22Rv1 (cell line): ENCODE measurements around the gene RABGGTA.

Source experiments
- H3K27ac ChIP-seq: fragments of 450-650 bp; 2 replicates; pipeline ENCODE4 v1.5.1; 2017
- ZFX ChIP-seq: fragments of 450-650 bp; IDR thresholded peaks from 2 replicates; pipeline ENCODE4 v1.6.1; 2017; ENCODE audit warnings: antibody characterized with exemption, borderline replicate concordance
- TF ChIP-seq, protein P1 (sequence below): fragments of 450-650 bp; IDR thresholded peaks from 2 replicates; pipeline ENCODE4 v1.5.1; 2017; ENCODE audit warnings: mild to moderate bottlenecking

Gene RABGGTA

DNA sequence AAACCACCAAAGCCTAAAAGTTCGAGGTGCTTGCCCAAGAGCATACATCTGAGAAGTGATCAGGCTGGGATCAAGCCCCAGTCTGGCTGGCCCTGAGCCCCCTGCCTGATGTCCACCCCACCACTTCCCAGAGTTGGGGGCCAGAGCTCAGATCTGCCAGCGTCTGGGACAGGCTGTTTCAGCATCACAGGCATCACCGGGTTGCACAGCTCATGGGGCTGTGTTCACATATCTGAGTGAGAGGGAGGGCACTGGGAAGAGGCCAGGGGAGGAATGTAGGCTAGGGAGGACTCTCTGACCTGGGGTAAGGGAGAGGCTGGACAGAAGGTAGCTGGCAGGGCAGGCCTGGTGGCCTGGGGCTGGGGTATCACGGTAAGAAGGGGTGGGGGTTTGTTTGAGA lies 14.4 kb downstream of the RABGGTA start:
- H3K27ac ChIP-seq, result no peak overlapping the region
- TF ChIP-seq ZFX, result no peak
- TF ChIP-seq, protein P1, sequence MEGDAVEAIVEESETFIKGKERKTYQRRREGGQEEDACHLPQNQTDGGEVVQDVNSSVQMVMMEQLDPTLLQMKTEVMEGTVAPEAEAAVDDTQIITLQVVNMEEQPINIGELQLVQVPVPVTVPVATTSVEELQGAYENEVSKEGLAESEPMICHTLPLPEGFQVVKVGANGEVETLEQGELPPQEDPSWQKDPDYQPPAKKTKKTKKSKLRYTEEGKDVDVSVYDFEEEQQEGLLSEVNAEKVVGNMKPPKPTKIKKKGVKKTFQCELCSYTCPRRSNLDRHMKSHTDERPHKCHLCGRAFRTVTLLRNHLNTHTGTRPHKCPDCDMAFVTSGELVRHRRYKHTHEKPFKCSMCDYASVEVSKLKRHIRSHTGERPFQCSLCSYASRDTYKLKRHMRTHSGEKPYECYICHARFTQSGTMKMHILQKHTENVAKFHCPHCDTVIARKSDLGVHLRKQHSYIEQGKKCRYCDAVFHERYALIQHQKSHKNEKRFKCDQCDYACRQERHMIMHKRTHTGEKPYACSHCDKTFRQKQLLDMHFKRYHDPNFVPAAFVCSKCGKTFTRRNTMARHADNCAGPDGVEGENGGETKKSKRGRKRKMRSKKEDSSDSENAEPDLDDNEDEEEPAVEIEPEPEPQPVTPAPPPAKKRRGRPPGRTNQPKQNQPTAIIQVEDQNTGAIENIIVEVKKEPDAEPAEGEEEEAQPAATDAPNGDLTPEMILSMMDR, result no peak

DNA sequence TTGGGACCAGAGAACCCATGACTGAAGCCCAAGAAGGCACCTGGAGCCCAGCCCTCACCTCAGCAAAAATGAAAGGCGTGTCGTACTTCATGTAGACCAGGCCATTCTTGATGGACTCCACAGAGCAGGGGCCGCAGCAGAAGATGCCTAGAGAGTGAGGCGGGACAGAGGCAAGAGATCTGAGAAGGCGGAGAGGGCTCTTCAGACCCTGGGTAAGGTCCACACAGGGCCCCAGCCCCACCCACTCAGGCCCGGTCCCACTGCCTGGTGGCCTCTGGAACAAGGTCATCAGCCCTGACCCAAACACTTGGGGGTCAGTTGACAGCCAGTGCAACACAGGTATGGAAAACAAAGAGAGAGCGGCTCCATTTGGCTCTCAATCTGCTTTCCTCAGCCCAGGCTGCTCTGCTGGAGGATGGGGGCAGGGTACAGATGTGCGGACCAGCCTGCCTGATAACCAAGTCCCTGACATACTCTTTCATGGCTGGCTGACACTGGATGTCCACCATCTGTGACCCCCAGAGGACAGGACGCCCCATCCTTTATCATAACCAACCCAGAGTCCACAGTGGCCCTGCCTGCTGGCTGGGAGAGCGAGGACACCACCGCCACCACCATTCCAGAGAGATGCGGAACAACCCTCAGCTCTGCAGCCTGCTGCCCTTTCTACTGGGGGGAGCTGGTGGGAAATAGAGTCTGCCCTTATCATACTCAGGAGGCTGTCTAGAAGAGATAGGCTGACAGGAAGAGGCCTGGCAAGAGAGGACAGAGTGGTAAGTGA lies 15.3 kb downstream of the RABGGTA start:
- H3K27ac ChIP-seq, result no peak overlapping the region
- TF ChIP-seq ZFX, result no peak
- TF ChIP-seq, protein P1, result no peak

DNA sequence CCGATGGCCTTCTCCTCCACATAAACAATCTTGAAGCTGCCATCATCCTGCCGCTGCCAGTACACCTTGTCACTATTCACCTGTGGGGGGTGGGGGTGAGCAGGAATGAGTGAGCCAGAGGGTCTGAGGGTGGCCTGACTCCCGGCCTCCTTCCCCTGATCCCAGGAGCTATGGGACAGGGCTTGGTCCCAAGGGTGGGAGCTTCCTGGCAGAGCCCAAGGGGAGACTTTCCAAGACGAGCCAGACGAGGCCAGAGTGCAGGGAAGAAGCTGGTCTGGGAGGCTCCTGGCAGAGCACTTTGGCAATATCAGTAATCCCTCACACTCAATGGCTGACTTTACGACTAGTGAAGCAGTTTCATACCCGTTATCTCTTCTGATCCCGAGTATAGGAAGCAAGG lies 16.0 kb downstream of the RABGGTA start:
- H3K27ac ChIP-seq, result no peak overlapping the region
- TF ChIP-seq ZFX, result no peak
- TF ChIP-seq, protein P1, result no peak

DNA sequence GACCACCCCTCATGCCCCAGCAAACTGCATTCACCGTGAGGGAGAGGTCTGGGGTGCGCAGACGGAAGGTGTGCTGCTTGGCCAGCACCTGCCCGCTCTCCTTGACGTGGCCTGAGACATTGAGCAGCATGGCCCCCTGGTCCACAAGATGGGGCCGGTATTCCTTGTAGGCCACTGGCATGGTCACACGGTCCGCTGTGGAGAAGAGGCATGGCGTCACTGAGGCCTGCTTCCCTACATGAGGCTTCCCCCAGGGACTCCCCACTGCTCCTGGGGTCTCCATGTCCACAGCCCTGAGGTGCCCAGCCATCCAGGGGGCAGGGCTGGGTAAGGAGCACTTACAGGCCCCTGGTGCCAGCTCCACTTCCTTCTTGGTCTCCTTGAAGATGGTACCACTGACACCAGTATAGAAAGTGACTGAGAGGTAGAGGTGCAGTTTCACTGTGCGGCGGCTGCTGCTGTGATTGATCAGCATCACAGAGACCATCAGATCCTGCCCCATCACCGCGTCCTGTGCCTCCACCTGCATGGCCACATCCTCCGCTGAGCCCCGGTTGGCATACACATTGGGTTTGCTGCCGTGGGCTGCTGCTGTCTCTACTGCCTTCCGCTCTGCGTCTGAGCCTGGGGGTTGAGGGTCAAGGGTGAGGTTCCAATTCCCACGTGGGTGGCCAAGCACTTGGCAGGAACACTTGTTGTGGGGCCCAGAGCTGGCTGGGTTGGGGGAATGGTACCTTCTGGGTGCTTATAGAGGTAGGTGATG lies 16.6 kb downstream of the RABGGTA start:
- no peak overlapping the region for H3K27ac ChIP-seq
- no peak for TF ChIP-seq ZFX
- TF ChIP-seq, protein P1, result no peak

DNA sequence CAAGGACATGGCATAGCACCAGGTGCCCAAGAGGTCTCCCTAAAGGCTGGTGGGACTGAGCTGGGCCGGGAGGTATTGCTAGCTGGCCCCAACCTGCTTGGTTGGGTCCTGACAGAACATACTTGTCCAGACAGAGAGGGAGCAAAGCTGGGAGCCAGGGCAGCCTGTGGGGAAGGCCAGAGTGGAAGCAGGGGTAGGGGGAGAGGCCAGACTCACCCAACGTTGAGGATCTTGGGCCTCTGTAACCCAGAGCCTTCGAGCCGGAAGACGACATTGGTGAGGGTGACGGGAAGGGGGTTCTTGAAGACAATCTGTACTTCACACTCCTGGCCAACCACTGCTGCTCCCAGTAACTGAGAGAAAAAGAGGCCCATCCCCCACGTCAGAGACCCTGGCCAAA lies 17.5 kb downstream of the RABGGTA start:
- TF ChIP-seq, protein P1, result no peak
- no peak for TF ChIP-seq ZFX
- H3K27ac ChIP-seq, result no peak overlapping the region

DNA sequence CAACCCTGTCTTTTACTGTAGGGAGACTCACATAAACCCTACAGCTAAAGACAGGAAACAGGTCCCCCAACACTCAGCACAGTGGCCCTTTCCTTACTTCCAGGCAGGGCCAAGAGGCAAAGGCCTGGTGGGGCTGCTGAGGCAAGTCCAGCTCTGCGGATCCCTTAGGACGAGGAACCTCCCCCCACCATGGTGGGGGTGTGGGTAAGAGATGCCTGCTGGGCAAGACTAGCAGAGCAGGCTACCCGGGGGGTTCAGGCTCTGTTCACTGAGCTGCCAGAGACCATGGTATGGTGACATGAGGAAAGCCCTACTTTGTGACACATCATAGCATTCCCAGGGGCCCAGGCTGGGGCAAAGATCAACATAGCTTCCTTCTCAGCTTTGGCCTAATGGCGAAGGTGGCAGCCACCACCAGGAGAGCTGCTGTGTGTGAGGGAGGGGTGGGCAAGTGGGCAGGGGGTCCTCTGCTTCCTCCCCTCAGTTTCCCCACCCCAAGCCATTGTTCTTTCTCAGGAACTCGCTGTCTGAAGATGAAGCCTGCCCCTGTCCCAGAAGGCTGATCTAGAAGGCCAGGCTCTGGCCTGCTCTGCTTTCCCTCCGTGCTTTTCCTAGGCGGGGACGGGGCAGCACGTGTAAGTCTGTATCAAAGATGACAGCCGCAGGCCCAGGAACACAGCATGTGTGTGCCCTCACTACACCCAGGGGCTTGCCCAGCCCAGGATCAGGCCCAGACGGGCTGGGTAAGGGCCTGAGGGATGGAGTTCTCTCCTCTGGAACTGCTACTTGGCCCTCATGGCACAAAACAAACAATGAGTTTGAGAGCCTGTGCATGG lies 18.9 kb downstream of the RABGGTA start:
- TF ChIP-seq, protein P1, result no peak
- no peak for TF ChIP-seq ZFX
- H3K27ac ChIP-seq, result no peak overlapping the region
